Panc1 (cell line): ENCODE results near the gene ZNF516. TPM values are rescaled to one million over a fixed set of nuclear protein-coding genes. Genes with fewer than 3 reads are reported as not detected.

Experiments used
- ATAC-seq: fragments of 200-7000 bp; cut with Tn5 transposase; 2 replicates; pipeline ENCODE4 v1.9.1; 2020; ENCODE audit warnings: mild to moderate bottlenecking, moderate library complexity
- BruUV-seq: library from RNA; stranded (reverse); fragments of 400-500 nt; replicated peaks from 2 replicates; lab custom pipeline; 2021; lab: Mats Ljungman, UMichigan
- CTCF ChIA-PET: fragments of 300-600 bp; sonication (Branson Sonifier 250); formaldehyde crosslinking; loops from one replicate; lab custom pipeline; 2022; ENCODE audit warnings: antibody characterized with exemption; lab: Charles Lee
- POLR2A ChIA-PET: fragments of 300-600 bp; sonication (Branson Sonifier 250); formaldehyde crosslinking; loops from one replicate; lab custom pipeline; 2022; ENCODE audit warnings: antibody characterized with exemption; lab: Charles Lee
- DNase-seq: peaks from one replicate; pipeline ENCODE4 v3.0.0-alpha.2; 2010; ENCODE audit warnings: low read depth, low spot score
- H3K27ac ChIP-seq: 2 replicates; pipeline ENCODE4 v1.5.1; 2011; ENCODE audit warnings: mild to moderate bottlenecking, low read length, inconsistent platforms
- H3K27me3 ChIP-seq: fragments of 200-500 bp; sonication (Bioruptor generic); 2 replicates; pipeline ENCODE4 v1.6.0; 2014; ENCODE audit warnings: low read length, inconsistent platforms; ENCODE audit not compliant: control insufficient read depth, insufficient read depth
- H3K36me3 ChIP-seq: fragments of 200-500 bp; sonication (Bioruptor generic); 2 replicates; pipeline ENCODE4 v1.5.1; 2014; ENCODE audit warnings: inconsistent platforms, mild to moderate bottlenecking, low read length, moderate library complexity; ENCODE audit not compliant: control insufficient read depth, insufficient read depth
- H3K4me1 ChIP-seq: 2 replicates; pipeline ENCODE4 v1.5.1; 2011; ENCODE audit warnings: inconsistent platforms, mild to moderate bottlenecking, low read length, moderate library complexity; ENCODE audit not compliant: control insufficient read depth, insufficient read depth
- H3K4me3 ChIP-seq, 2 experiments: 2 replicates each; pipeline ENCODE4 v1.5.1; 2011 to 2012; ENCODE audit warnings: low read depth in 2 of 2, low read length in 2 of 2, mild to moderate bottlenecking in 2 of 2, inconsistent platforms in 1 of 2, moderate library complexity in 1 of 2
- H3K9me3 ChIP-seq: fragments of 200-500 bp; sonication (Bioruptor generic); 2 replicates; pipeline ENCODE4 v1.5.1; 2014; ENCODE audit warnings: low read depth, mild to moderate bottlenecking, inconsistent platforms, low read length, moderate library complexity; ENCODE audit not compliant: control insufficient read depth, insufficient read depth
- POLR2AphosphoS5 ChIP-seq: IDR thresholded peaks from 2 replicates; pipeline ENCODE4 v1.6.1; 2012; ENCODE audit warnings: mild to moderate bottlenecking, low read depth, low read length, moderate library complexity
- SIN3A ChIP-seq: IDR thresholded peaks from 2 replicates; pipeline ENCODE4 v1.6.1; 2012; ENCODE audit warnings: low read depth, mild to moderate bottlenecking, low read length, moderate library complexity, borderline replicate concordance; ENCODE audit not compliant: insufficient read depth
- TCF7L2 ChIP-seq: IDR thresholded peaks from 2 replicates; pipeline ENCODE4 v1.6.1; 2011; ENCODE audit warnings: mild to moderate bottlenecking, low read depth, low read length, inconsistent platforms
- in situ Hi-C: cut with HindIII; loops from 2 replicates; pipeline ENCODE4 v1.10.0; 2016; ENCODE audit warnings: low sequenced_read_pairs, low pct_unique_long_range_greater_than_20kb
- intact Hi-C: fragments of 100-400 bp; cut with micrococcal nuclease; formaldehyde crosslinking; loops from one replicate; pipeline ENCODE4 v1.10.0; 2022; ENCODE audit not compliant: unreplicated experiment
- total RNA-seq: library from RNA; stranded (reverse); gene quantifications from one replicate; pipeline ENCODE4 v1.2.1, GENCODE V29; 2021; ENCODE audit not compliant: unreplicated experiment
- TF ChIP-seq, protein P1 (sequence below): fragments of 450-650 bp; IDR thresholded peaks from 2 replicates; pipeline ENCODE4 v1.5.1; 2017; ENCODE audit warnings: mild to moderate bottlenecking
- TF ChIP-seq, protein P2 (sequence below), 2 experiments: IDR thresholded peaks; 2 replicates each; pipeline ENCODE4 v1.6.1; 2011 to 2012; ENCODE audit warnings: low read depth in 2 of 2, control low read depth in 1 of 2, low read length in 1 of 2, mild to moderate bottlenecking in 1 of 2, moderate library complexity in 1 of 2; ENCODE audit not compliant: insufficient read depth in 1 of 2

Gene ZNF516
- total RNA-seq, 1 experiment from 2014 or later: 28.6 TPM

DNA sequence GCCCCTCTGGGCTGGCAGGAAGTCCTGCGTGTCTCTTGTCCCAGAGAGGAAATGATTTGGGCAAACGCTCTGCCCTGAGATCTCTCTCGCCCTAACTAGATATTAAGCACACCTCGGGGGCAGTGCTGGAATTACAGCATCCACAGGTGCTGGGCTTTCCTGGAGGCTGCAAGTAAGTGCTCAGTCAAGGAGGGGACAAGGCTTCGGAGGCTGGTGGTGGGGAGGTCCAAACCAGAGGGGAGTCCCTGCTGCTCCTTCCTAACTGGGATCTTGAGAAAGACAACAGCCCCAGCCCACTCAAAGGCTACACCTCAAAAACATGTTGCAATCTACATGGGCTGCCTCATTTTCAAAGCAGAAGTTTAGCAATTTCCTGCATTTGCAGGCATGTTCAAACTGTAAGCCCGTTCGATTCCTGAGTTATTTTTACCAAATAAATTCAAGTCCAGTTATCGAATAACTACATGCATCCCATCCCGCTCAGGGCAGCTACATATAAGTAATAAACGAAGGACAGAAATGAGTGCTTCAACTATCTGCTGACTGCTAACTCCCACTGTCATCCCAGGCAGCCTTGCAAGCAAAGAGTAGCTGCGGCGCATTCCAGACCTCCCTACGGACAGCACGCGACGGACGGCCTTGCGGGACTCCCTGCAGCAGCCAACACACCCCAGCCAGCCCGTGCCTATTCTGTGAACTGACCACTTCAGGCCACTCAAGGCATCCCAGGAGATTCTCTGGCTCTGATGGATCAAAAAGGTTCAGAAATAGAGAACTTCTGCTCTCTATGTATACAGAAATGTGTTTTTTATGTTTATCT is 27.5 kb downstream of the ZNF516 start:
- no peak overlapping the region for H3K27ac ChIP-seq
- in situ Hi-C loops (no loop called here), intact Hi-C loops (no loop called here)
- no peak for TF ChIP-seq POLR2AphosphoS5
- TF ChIP-seq, protein P1, sequence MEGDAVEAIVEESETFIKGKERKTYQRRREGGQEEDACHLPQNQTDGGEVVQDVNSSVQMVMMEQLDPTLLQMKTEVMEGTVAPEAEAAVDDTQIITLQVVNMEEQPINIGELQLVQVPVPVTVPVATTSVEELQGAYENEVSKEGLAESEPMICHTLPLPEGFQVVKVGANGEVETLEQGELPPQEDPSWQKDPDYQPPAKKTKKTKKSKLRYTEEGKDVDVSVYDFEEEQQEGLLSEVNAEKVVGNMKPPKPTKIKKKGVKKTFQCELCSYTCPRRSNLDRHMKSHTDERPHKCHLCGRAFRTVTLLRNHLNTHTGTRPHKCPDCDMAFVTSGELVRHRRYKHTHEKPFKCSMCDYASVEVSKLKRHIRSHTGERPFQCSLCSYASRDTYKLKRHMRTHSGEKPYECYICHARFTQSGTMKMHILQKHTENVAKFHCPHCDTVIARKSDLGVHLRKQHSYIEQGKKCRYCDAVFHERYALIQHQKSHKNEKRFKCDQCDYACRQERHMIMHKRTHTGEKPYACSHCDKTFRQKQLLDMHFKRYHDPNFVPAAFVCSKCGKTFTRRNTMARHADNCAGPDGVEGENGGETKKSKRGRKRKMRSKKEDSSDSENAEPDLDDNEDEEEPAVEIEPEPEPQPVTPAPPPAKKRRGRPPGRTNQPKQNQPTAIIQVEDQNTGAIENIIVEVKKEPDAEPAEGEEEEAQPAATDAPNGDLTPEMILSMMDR: no peak
- TF ChIP-seq TCF7L2: no peak
- TF ChIP-seq, protein P2, sequence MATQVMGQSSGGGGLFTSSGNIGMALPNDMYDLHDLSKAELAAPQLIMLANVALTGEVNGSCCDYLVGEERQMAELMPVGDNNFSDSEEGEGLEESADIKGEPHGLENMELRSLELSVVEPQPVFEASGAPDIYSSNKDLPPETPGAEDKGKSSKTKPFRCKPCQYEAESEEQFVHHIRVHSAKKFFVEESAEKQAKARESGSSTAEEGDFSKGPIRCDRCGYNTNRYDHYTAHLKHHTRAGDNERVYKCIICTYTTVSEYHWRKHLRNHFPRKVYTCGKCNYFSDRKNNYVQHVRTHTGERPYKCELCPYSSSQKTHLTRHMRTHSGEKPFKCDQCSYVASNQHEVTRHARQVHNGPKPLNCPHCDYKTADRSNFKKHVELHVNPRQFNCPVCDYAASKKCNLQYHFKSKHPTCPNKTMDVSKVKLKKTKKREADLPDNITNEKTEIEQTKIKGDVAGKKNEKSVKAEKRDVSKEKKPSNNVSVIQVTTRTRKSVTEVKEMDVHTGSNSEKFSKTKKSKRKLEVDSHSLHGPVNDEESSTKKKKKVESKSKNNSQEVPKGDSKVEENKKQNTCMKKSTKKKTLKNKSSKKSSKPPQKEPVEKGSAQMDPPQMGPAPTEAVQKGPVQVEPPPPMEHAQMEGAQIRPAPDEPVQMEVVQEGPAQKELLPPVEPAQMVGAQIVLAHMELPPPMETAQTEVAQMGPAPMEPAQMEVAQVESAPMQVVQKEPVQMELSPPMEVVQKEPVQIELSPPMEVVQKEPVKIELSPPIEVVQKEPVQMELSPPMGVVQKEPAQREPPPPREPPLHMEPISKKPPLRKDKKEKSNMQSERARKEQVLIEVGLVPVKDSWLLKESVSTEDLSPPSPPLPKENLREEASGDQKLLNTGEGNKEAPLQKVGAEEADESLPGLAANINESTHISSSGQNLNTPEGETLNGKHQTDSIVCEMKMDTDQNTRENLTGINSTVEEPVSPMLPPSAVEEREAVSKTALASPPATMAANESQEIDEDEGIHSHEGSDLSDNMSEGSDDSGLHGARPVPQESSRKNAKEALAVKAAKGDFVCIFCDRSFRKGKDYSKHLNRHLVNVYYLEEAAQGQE (IDR thresholded peaks at IDR 0.05; ENCODE audit: insufficient read depth in 1 of 2, low read depth in 2 of 2, low read length in 1 of 2): no peak
- no peaks in the 10 kb centered on the region for H3K4me1 ChIP-seq
- H3K27me3 ChIP-seq: no peaks in the 10 kb centered on the region
- DNase-seq (no peak), ATAC-seq (no peak)
- ChIA-PET CTCF (interaction anchor here (0.6 kb wide), 1 partner anchor 222 kb away, joined by 4 read pairs; no protein-coding TSS in a partner anchor), POLR2A (no interaction called here)
- H3K9me3 ChIP-seq: no peaks in the 10 kb centered on the region
- H3K4me3 ChIP-seq: no peak overlapping the region
- H3K36me3 ChIP-seq: no peaks in the 10 kb centered on the region
- BruUV-seq: no TSS peak

DNA sequence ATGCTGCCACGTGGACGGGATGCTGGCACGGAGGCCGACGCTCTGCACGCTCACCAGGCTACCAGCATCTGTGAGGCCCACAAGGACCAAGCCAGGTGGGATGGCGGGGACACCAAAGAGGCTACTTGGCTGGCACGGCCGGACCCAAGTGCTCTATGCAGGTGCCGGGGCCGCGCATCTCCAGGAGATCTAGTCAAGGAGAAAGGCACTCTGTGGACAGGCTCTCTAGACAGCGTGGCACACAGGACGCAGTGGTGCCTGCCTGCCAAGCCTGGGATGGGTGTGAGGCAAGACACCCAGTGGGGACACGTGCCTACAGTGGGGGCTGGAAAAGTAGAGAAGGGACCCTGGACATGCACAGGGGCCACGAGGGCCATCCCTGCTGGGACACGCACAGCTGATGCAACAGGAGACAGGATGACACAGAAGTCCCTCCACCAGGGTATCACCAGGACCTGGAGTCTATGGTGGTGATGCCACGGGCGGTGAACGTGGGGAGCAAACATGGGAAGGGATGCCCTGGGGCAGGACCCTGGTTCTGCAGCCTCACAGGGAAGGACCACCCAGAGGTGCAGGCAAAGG is 28.5 kb downstream of the ZNF516 start:
- CTCF ChIA-PET: no interaction called here
- intact Hi-C loops: no loop called here

More for the DNA sequence above, 28.5 kb downstream of the ZNF516 start:
- ATAC-seq (peak; percentile 37; the same call in 1 of the 2 replicates), DNase-seq (no peak)
- Histone ChIP-seq H3K27me3 (no peaks in the 10 kb centered on the region), H3K4me3 (no peak overlapping the region), H3K27ac (no peak overlapping the region), H3K4me1 (no peaks in the 10 kb centered on the region), H3K9me3 (no peaks in the 10 kb centered on the region), H3K36me3 (no peaks in the 10 kb centered on the region)
- TF ChIP-seq POLR2AphosphoS5 (no peak), SIN3A (no peak), TCF7L2 (no peak)
- TF ChIP-seq, protein P2 (IDR thresholded peaks at IDR 0.05; ENCODE audit: insufficient read depth in 1 of 2, low read depth in 2 of 2, low read length in 1 of 2): no peak
- TF ChIP-seq, protein P1: no peak
- BruUV-seq: no TSS peak
- in situ Hi-C loops: no loop called here
- POLR2A ChIA-PET: no interaction called here
